Testis (tissue), 5 donors: ENCODE data around the gene FOXQ1. TPM values are rescaled to one million over a fixed set of nuclear protein-coding genes. Genes with fewer than 3 reads are reported as not detected.

ENCODE experiments used
- DNase-seq: peaks from one replicate; pipeline ENCODE4 v3.0.0-alpha.2; 2019
- H3K27ac ChIP-seq, 2 donors: fragments of 200-600 bp; sonication (generic); one replicate each; pipeline ENCODE4 v1.5.1; 2019
- H3K27me3 ChIP-seq: fragments of 200-600 bp; sonication (generic); one replicate; pipeline ENCODE4 v1.5.1; 2019
- H3K36me3 ChIP-seq: fragments of 200-600 bp; sonication (generic); one replicate; pipeline ENCODE4 v1.5.1; 2017; ENCODE audit warnings: low read depth; ENCODE audit errors: missing control alignments
- H3K4me1 ChIP-seq: fragments of 200-600 bp; sonication (generic); one replicate; pipeline ENCODE4 v1.5.1; 2019
- H3K4me3 ChIP-seq, 2 donors: fragments of 200-600 bp; sonication (generic); one replicate each; pipeline ENCODE4 v1.5.1; 2017 to 2019
- H3K9me3 ChIP-seq: fragments of 200-600 bp; sonication (generic); one replicate; pipeline ENCODE4 v1.5.1; 2017
- POLR2A ChIP-seq: fragments of 450-650 bp; IDR thresholded peaks from one replicate; pipeline ENCODE4 v1.6.1; 2017; ENCODE audit warnings: antibody characterized with exemption, mild to moderate bottlenecking, moderate library complexity
- WGBS, 2 donors: methylation state at CpG; one replicate each; pipeline ENCODE4 v1.1.5; 2018; 5-methylcytosine and 5-hydroxymethylcytosine counted together
- intact Hi-C: fragments of 100-400 bp; cut with DNase I; formaldehyde crosslinking; loops from one replicate; pipeline ENCODE4 v1.15.1; 2023; ENCODE audit warnings: low total_unique reads
- long read RNA-seq, 2 donors: transcript quantifications; one replicate each; lab custom pipeline, GENCODE V29; 2026
- polyA plus RNA-seq: library from polyadenylated mRNA; stranded (reverse); fragments of 350-450 nt; fragmentation: Illumina TruSeq; extraction: RNeasy Lipid Tissue Mini Kit (QIAGEN cat#74804); gene quantifications from one replicate; pipeline ENCODE4 v1.2.3, GENCODE V29; 2014; ENCODE audit warnings: low read depth, low replicate concordance; ENCODE audit not compliant: insufficient read depth
- total RNA-seq, 2 donors: library from RNA; depleted of rRNA; stranded (reverse); fragments of >200 nt; gene quantifications; one replicate each; pipeline ENCODE4 v1.2.3, GENCODE V29; 2016
- TF ChIP-seq, protein P1 (sequence below), 3 experiments: fragments of 450-650 bp in 2 of 3; fragments of 200-600 bp in 1 of 3; sonication (generic) in 1 of 3; IDR thresholded peaks; one replicate each; pipeline ENCODE4 v1.5.1; 2016 to 2019; ENCODE audit warnings: antibody characterized with exemption in 3 of 3, mild to moderate bottlenecking in 2 of 3, moderate library complexity in 1 of 3

Gene FOXQ1, protein sequence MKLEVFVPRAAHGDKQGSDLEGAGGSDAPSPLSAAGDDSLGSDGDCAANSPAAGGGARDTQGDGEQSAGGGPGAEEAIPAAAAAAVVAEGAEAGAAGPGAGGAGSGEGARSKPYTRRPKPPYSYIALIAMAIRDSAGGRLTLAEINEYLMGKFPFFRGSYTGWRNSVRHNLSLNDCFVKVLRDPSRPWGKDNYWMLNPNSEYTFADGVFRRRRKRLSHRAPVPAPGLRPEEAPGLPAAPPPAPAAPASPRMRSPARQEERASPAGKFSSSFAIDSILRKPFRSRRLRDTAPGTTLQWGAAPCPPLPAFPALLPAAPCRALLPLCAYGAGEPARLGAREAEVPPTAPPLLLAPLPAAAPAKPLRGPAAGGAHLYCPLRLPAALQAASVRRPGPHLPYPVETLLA
- total RNA-seq (1 to 10 TPM; 1.7 TPM), polyA plus RNA-seq (0.53 TPM)
- long read RNA-seq, donor 1, partial matches to known transcripts = 0 of 4 reads
- long read RNA-seq, donor 1, other reads (novel, unspliced or antisense) = 0 of 4 reads
- long read RNA-seq, donor 2 = 0 reads

DNA sequence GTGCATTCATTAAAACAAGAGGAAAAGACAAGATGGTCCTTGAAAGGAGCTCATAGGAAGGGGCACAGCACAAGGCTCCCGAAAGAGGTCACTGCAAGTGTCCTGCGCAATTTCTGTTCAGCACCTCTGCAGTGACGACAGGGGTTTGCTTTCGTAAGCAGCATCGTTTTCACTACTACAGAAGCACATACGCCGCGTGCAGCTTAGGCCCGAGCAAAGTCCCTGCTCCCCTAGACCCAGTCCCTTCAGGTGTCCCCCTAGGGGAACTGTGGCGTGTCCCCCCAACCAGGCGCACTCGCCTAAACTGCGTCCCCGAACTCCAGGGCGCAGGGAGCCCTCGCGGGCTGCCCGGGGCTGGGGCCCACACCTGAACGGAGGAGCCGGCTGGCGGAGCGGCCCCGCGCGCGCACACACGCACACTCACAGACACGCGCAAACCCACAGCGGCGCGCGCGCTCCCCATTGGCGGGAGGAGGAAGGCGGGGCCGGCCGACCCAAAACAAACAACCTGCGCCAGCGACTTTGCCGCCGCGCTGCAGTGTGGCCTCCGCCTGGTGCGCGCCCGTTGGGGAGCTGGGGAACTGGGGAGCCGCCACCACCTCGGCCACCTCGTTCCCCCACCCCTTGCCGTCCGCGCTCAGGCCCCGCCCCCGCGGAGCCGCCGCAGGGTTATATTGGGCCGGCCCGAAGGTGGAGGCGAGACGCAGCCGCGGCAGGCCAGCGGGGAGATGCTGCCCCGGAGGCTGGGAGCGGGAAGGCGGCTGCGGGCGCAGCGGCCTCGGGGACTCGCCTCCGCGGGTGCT, at the start of gene FOXQ1:
Gene FOXQ1 (plus strand): TSS at position 699 of the 803 bp plus-strand sequence. CDS start 607 bp downstream, outside the sequence.
- no peaks in the 10 kb centered on the region for H3K27me3 ChIP-seq
- no peaks in the 10 kb centered on the region for H3K9me3 ChIP-seq
- TF ChIP-seq POLR2A = no peak
- TF ChIP-seq, protein P1, sequence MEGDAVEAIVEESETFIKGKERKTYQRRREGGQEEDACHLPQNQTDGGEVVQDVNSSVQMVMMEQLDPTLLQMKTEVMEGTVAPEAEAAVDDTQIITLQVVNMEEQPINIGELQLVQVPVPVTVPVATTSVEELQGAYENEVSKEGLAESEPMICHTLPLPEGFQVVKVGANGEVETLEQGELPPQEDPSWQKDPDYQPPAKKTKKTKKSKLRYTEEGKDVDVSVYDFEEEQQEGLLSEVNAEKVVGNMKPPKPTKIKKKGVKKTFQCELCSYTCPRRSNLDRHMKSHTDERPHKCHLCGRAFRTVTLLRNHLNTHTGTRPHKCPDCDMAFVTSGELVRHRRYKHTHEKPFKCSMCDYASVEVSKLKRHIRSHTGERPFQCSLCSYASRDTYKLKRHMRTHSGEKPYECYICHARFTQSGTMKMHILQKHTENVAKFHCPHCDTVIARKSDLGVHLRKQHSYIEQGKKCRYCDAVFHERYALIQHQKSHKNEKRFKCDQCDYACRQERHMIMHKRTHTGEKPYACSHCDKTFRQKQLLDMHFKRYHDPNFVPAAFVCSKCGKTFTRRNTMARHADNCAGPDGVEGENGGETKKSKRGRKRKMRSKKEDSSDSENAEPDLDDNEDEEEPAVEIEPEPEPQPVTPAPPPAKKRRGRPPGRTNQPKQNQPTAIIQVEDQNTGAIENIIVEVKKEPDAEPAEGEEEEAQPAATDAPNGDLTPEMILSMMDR (IDR thresholded peaks at IDR 0.05) = no peak
- 0 to 1% methylated on average over 3 to 51 of the region's 75 CpGs for WGBS, 2 donors
- DNase-seq = peak; percentile 61
- H3K27ac ChIP-seq = no peak within 1 kb of the TSS
- peaks cover 22% of the 10 kb centered on the region for H3K4me1 ChIP-seq
- H3K4me3 ChIP-seq = peak within 1 kb of the TSS; percentile 37 to 46
- H3K36me3 ChIP-seq = no peaks in the 10 kb centered on the region
- intact Hi-C loops = no loop called here

DNA sequence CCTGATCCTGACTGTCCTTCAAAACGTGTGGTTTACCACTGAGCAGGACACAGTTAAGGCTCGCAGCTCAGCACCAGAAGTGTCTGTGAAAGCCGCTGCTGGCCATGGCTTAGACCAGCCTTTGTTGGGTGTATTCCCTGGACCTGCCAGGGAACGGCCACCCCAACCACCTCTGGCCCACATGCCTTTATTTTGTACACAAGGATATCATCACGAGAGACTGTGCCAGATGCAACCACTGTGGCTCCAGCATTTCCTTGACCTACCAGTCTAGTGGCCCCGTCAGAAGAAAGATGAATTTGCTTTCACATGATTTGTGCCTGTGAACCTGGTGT, 49.2 kb upstream of the FOXQ1 start:
- TF ChIP-seq, protein P1 (IDR thresholded peaks at IDR 0.05) = no peak
- TF ChIP-seq POLR2A = no peak
- DNase-seq = no peak
- H3K36me3 ChIP-seq = no peaks in the 10 kb centered on the region
- intact Hi-C loops = no loop called here
- H3K4me1 ChIP-seq = no peaks in the 10 kb centered on the region
- no peaks in the 10 kb centered on the region for H3K27me3 ChIP-seq
- 89 to 96% methylated on average over 5 to 6 of the region's 6 CpGs for WGBS, 2 donors
- H3K9me3 ChIP-seq = no peaks in the 10 kb centered on the region
- no peak overlapping the region for H3K27ac ChIP-seq
- no peak overlapping the region for H3K4me3 ChIP-seq

DNA sequence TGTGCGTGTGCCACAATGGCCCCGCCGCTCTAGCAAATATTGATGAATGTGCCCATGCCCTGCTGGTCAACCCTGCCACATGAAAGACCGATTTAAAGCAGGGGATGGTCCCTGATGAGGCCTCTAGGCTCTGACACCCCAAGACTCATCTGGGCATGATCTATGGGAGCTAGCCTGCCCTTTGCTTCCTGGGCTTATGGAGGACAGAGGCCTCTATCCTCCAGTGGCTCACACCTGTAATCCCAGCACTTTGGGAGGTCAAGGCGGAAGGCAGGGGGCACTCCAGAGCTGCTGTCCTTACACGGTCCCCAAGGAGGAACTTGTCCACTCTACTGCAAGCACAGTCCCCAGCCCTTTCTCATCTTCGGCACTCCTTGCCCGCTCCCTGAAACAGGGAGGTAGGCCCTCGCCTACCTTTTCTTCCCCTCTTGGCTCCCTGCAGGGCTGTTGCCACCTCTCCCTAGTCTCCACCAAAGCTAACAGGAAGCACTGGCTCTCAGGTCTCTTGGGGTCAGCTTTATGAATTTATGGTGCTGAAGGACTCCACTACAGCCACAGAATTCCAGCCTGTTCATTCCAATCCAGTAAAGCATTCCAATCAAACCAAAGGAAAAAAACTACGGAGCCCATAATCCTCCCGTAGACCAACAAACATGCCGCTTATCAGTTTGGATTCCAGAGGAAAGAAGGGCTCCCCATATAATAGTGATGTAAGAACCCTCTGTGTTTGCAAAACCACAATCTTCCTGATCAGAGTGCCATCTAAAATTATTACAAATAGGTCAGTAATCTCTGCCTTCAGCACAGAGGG, 48.7 kb upstream of the FOXQ1 start:
- no peak for DNase-seq
- no peak for TF ChIP-seq POLR2A
- TF ChIP-seq, protein P1 (IDR thresholded peaks at IDR 0.05) = no peak
- no peak overlapping the region for H3K4me3 ChIP-seq
- H3K9me3 ChIP-seq = no peaks in the 10 kb centered on the region
- 77 to 80% methylated on average over 10 to 12 of the region's 12 CpGs for WGBS, 2 donors
- intact Hi-C loops = no loop called here
- H3K4me1 ChIP-seq = no peaks in the 10 kb centered on the region
- H3K36me3 ChIP-seq = no peaks in the 10 kb centered on the region
- H3K27me3 ChIP-seq = no peaks in the 10 kb centered on the region
- no peak overlapping the region for H3K27ac ChIP-seq

DNA sequence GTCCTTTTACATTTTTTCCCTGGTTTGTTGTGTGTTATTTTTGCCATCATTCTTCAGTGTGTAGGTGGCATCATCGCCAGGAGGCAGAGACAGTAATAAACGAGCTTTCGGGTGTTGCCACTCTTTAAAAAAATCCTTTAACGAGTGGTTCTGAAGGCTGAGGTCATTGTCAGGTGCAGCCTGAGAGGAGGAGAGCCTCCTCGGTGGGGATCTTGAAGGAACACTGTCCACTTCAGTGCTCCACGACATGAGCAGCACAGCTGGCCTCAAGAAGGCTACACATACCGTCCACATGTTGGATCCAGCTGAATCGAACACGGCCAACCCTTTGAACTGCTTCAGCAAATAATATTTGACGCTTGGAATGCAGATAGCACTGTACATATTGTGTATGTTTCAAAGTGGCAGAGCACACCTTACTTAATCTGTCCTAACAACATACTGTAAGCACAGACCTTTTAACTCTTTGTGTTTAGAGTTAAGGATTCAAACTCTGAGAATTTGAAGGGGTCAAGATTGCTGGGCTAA, 48.0 kb upstream of the FOXQ1 start:
- intact Hi-C loops = no loop called here
- no peak for DNase-seq
- 51 to 66% methylated on average over 10 of the region's 10 CpGs for WGBS, 2 donors
- H3K4me1 ChIP-seq = no peaks in the 10 kb centered on the region
- no peaks in the 10 kb centered on the region for H3K9me3 ChIP-seq
- no peak for TF ChIP-seq POLR2A
- TF ChIP-seq, protein P1 (IDR thresholded peaks at IDR 0.05) = no peak
- no peaks in the 10 kb centered on the region for H3K27me3 ChIP-seq
- no peak overlapping the region for H3K4me3 ChIP-seq
- no peaks in the 10 kb centered on the region for H3K36me3 ChIP-seq
- no peak overlapping the region for H3K27ac ChIP-seq
